ENCODE data around the gene POLR3A. TPM values are rescaled to one million over a fixed set of nuclear protein-coding genes. Genes with fewer than 3 reads are reported as not detected.

The POLR3A gene
- total RNA-seq, 4 donors from 2014 or later, result 10.0 to 19.4 (median 14.6) TPM

DNA sequence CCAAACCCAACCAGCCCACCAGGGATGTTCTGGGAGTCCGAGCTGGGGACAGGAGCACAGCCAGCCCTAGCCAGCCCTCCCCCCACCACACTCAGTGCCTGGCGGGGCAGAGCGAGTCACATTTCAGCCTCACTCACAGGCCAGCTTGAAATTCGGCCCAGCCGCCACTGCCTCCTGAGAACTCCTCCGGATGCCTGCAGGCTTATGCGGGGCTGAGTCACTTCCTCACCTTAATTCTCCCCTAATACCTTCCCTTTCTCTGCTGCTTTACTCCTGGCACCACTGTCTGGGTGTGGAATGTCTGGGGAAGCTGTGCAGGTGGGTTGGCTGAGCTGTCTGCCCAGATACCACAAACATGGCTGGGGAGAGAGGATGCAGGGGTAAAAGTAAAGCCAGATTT is 80.1 kb downstream of the POLR3A start:
- H3K9me3 ChIP-seq, result peaks cover 0 to 11% of the 10 kb centered on the region in 2 donors
- no peak for TF ChIP-seq POLR2A (IDR thresholded peaks at IDR 0.05)
- TF ChIP-seq, protein P1, sequence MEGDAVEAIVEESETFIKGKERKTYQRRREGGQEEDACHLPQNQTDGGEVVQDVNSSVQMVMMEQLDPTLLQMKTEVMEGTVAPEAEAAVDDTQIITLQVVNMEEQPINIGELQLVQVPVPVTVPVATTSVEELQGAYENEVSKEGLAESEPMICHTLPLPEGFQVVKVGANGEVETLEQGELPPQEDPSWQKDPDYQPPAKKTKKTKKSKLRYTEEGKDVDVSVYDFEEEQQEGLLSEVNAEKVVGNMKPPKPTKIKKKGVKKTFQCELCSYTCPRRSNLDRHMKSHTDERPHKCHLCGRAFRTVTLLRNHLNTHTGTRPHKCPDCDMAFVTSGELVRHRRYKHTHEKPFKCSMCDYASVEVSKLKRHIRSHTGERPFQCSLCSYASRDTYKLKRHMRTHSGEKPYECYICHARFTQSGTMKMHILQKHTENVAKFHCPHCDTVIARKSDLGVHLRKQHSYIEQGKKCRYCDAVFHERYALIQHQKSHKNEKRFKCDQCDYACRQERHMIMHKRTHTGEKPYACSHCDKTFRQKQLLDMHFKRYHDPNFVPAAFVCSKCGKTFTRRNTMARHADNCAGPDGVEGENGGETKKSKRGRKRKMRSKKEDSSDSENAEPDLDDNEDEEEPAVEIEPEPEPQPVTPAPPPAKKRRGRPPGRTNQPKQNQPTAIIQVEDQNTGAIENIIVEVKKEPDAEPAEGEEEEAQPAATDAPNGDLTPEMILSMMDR (IDR thresholded peaks at IDR 0.05), result no peak
- no peaks in the 10 kb centered on the region for H3K27me3 ChIP-seq
- DNase-seq, result peak; percentile 31 to 46
- no peak overlapping the region for H3K4me3 ChIP-seq
- H3K4me1 ChIP-seq, result no peaks in the 10 kb centered on the region
- intact Hi-C loops (cut with DNase I; ENCODE audit: low total_unique reads), result no loop called here
- peak overlapping the region; percentile 10 to 31 for H3K27ac ChIP-seq
- H3K36me3 ChIP-seq, result no peaks in the 10 kb centered on the region

DNA sequence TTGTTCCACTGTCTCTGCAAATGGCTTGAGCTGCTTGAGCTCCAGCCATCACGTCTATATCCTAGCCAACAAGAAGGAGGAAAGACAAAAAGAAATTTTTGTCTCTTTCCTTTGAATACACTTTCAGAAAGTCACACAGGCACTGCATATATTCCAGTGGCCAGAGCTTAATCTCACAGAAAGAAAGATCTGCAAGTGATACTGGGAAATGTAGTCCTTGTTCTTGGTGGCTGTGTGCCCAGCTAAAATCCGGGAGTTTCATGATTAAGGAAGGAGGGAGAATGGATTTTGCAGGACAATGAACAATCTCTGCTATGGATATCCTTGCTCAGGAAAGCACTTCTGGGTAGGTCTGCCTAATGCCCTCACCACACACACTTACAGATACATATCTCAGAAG is 83.2 kb downstream of the POLR3A start:
- Histone ChIP-seq H3K4me1 (no peaks in the 10 kb centered on the region), H3K36me3 (no peaks in the 10 kb centered on the region), H3K4me3 (no peak overlapping the region), H3K27me3 (no peaks in the 10 kb centered on the region), H3K9me3 (peaks cover 0 to 4% of the 10 kb centered on the region in 2 donors), H3K27ac (no peak overlapping the region)
- intact Hi-C loops (cut with DNase I; ENCODE audit: low total_unique reads), result no loop called here
- no peak for TF ChIP-seq POLR2A (IDR thresholded peaks at IDR 0.05)
- TF ChIP-seq, protein P1 (IDR thresholded peaks at IDR 0.05), result no peak
- no peak for DNase-seq

DNA sequence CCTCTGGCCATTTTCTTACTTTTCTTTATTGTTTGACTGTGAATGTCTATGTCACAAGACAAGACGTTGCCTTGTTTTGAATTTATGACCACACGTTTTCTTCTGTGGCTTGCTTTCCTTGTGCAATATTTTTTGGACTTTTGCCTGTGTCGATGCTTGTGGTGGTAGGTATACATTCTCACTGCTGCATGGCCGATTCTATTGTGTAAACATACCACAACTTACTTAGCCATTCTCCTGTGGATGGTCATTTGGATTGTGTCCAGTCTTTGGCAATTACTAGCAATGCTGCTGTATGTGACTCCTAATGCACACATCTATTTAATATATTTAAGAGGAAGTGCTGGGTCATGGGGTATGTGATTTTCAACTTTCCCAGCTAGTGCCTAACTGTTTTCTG is 84.8 kb downstream of the POLR3A start:
- no peak overlapping the region for H3K27ac ChIP-seq
- intact Hi-C loops (cut with DNase I; ENCODE audit: low total_unique reads), result no loop called here
- no peaks in the 10 kb centered on the region for H3K9me3 ChIP-seq
- no peaks in the 10 kb centered on the region for H3K4me1 ChIP-seq
- H3K36me3 ChIP-seq, result no peaks in the 10 kb centered on the region
- no peak for DNase-seq
- no peaks in the 10 kb centered on the region for H3K27me3 ChIP-seq
- H3K4me3 ChIP-seq, result no peak overlapping the region
- TF ChIP-seq, protein P1 (IDR thresholded peaks at IDR 0.05), result no peak
- TF ChIP-seq POLR2A (IDR thresholded peaks at IDR 0.05), result no peak

GRCh38 chr10:77943121-77943901 is 86.0 kb downstream of the POLR3A start:
- intact Hi-C loops (cut with DNase I; ENCODE audit: low total_unique reads), result no loop called here
- no peaks in the 10 kb centered on the region for H3K4me1 ChIP-seq
- no peaks in the 10 kb centered on the region for H3K9me3 ChIP-seq
- H3K4me3 ChIP-seq, result no peak overlapping the region
- no peaks in the 10 kb centered on the region for H3K27me3 ChIP-seq
- H3K36me3 ChIP-seq, result no peaks in the 10 kb centered on the region
- peak overlapping the region; percentile 15 to 82 for H3K27ac ChIP-seq
- TF ChIP-seq, protein P1 (IDR thresholded peaks at IDR 0.05), result no peak
- TF ChIP-seq POLR2A (IDR thresholded peaks at IDR 0.05), result no peak
- DNase-seq, result peak in 1 of 2 donors; percentile 63

GRCh38 chr10:77941790-77942189 is 87.5 kb downstream of the POLR3A start:
- Histone ChIP-seq H3K27me3 (no peaks in the 10 kb centered on the region), H3K4me3 (no peak overlapping the region), H3K4me1 (no peaks in the 10 kb centered on the region), H3K9me3 (no peaks in the 10 kb centered on the region), H3K36me3 (no peaks in the 10 kb centered on the region), H3K27ac (no peak overlapping the region)
- DNase-seq, result no peak
- intact Hi-C loops (cut with DNase I; ENCODE audit: low total_unique reads), result no loop called here
- no peak for TF ChIP-seq POLR2A (IDR thresholded peaks at IDR 0.05)
- TF ChIP-seq, protein P1 (IDR thresholded peaks at IDR 0.05), result no peak
